H1 (cell line): ENCODE results near the gene TMEM92. TPM values are rescaled to one million over a fixed set of nuclear protein-coding genes. Genes with fewer than 3 reads are reported as not detected.

ENCODE experiments used
- CTCF ChIA-PET: fragments of 300-600 bp; sonication (Branson Sonifier 250); formaldehyde crosslinking; loops from one replicate; lab custom pipeline; 2021; ENCODE audit not compliant: partially characterized antibody; lab: Charles Lee
- POLR2A ChIA-PET: fragments of 300-600 bp; sonication (Branson Sonifier 250); formaldehyde crosslinking; loops from one replicate; lab custom pipeline; 2021; ENCODE audit warnings: inconsistent platforms; ENCODE audit not compliant: partially characterized antibody; lab: Charles Lee
- DNase-seq, 2 experiments: peaks; one replicate each; pipeline versions ENCODE4 v3.0.0 to v3.0.0-alpha.2; 2010 to 2022; ENCODE audit warnings: low spot score in 2 of 2, low read depth in 1 of 2, mixed read lengths in 1 of 2
- FAIRE-seq: peaks from 2 replicates; lab custom pipeline; 2011; peaks lifted over from hg19 to GRCh38; lab: Jason Lieb, UNC
- H2AFZ ChIP-seq: 2 replicates; pipeline ENCODE4 v1.8.1; 2012; ENCODE audit warnings: low read length, inconsistent platforms
- H2AK5ac ChIP-seq: 2 replicates; pipeline ENCODE4 v1.6.1; 2013; ENCODE audit warnings: low read depth, low read length
- H2BK120ac ChIP-seq: replicated peaks from 2 replicates; pipeline ENCODE3; 2013; ENCODE audit warnings: low read depth, low read length, inconsistent platforms
- H2BK12ac ChIP-seq: 2 replicates; pipeline ENCODE4 v1.6.1; 2013; ENCODE audit warnings: low read depth, low read length
- H2BK15ac ChIP-seq: 2 replicates; pipeline ENCODE4 v1.6.1; 2013; ENCODE audit warnings: low read length
- H2BK20ac ChIP-seq: 2 replicates; pipeline ENCODE4 v1.6.1; 2013; ENCODE audit warnings: low read length
- H2BK5ac ChIP-seq: 2 replicates; pipeline ENCODE4 v1.6.1; 2013; ENCODE audit warnings: low read depth, low read length
- H3K14ac ChIP-seq: 2 replicates; pipeline ENCODE4 v1.6.1; 2013; ENCODE audit warnings: inconsistent platforms; ENCODE audit not compliant: insufficient read length
- H3K18ac ChIP-seq: 2 replicates; pipeline ENCODE4 v1.6.1; 2013; ENCODE audit warnings: low read length; ENCODE audit errors: extremely low read depth
- H3K23ac ChIP-seq: 2 replicates; pipeline ENCODE4 v1.6.1; 2013; ENCODE audit warnings: inconsistent platforms; ENCODE audit not compliant: insufficient read length
- H3K23me2 ChIP-seq: 2 replicates; pipeline ENCODE4 v1.6.1; 2013; ENCODE audit warnings: low read depth, low read length
- H3K27ac ChIP-seq: 2 replicates; pipeline ENCODE4 v1.6.1; 2011; ENCODE audit warnings: low read depth, low read length, inconsistent platforms
- H3K27me3 ChIP-seq, 4 experiments: replicated peaks in 1 of 4; 1 replicate in 1 of 4; 2 replicates in 3 of 4; pipeline versions ENCODE4 v1.6.1 to v1.8.1; 2011 to 2013; ENCODE audit warnings: low read length in 3 of 4, mild to moderate bottlenecking in 3 of 4, inconsistent platforms in 2 of 4, mixed read lengths in 2 of 4, moderate library complexity in 1 of 4; ENCODE audit not compliant: control insufficient read depth in 3 of 4, insufficient read depth in 3 of 4; ENCODE audit errors: extremely low read depth in 1 of 4
- H3K36me3 ChIP-seq, 4 experiments: 2 replicates each; pipeline versions ENCODE4 v1.6.1 to v1.8.1; 2011 to 2013; ENCODE audit warnings: mild to moderate bottlenecking in 4 of 4, low read length in 3 of 4, moderate library complexity in 2 of 4, control low read depth in 1 of 4, inconsistent platforms in 1 of 4; ENCODE audit not compliant: insufficient read depth in 4 of 4, control insufficient read depth in 2 of 4
- H3K4ac ChIP-seq: replicated peaks from 2 replicates; pipeline ENCODE3; 2013; ENCODE audit warnings: low read length, low read depth, mixed read lengths, inconsistent platforms; ENCODE audit not compliant: insufficient read length
- H3K4me1 ChIP-seq, 4 experiments: replicated peaks in 1 of 4; 1 replicate in 1 of 4; 2 replicates in 3 of 4; pipeline versions ENCODE4 v1.6.1 to v1.8.1; 2011 to 2013; ENCODE audit warnings: low read length in 3 of 4, inconsistent platforms in 2 of 4, mixed read lengths in 1 of 4; ENCODE audit not compliant: insufficient read depth in 4 of 4, control insufficient read depth in 3 of 4
- H3K4me2 ChIP-seq, 2 experiments: 2 replicates each; pipeline versions ENCODE4 v1.6.1 to v1.8.1; 2011 to 2013; ENCODE audit warnings: low read depth in 2 of 2, low read length in 2 of 2, control low read depth in 1 of 2, inconsistent platforms in 1 of 2, mild to moderate bottlenecking in 1 of 2; ENCODE audit not compliant: insufficient read depth in 1 of 2
- H3K4me3 ChIP-seq, 4 experiments: fragments of 200-600, 300-600 bp in 1 of 4; sonication (generic), shearing (Covaris generic), sonication (Bioruptor Twin) in 1 of 4; 2 replicates each; pipeline versions ENCODE4 v1.5.1 to v1.8.1; 2011 to 2016; ENCODE audit warnings: low read length in 4 of 4, low read depth in 3 of 4, control low read depth in 2 of 4, inconsistent platforms in 2 of 4, mild to moderate bottlenecking in 2 of 4, mixed read lengths in 1 of 4, moderate library complexity in 1 of 4; ENCODE audit not compliant: insufficient read depth in 2 of 4; ENCODE audit errors: extremely low read depth in 1 of 4
- H3K56ac ChIP-seq: replicated peaks from 2 replicates; pipeline ENCODE3; 2013; ENCODE audit warnings: low read depth, mild to moderate bottlenecking, mixed read lengths, low read length, inconsistent platforms; ENCODE audit not compliant: insufficient read length
- H3K79me1 ChIP-seq: 2 replicates; pipeline ENCODE4 v1.6.1; 2013; ENCODE audit warnings: low read depth, low read length, control low read depth
- H3K79me2 ChIP-seq, 2 experiments: 2 replicates each; pipeline versions ENCODE4 v1.6.1 to v1.8.1; 2012 to 2013; ENCODE audit warnings: low read length in 2 of 2, mild to moderate bottlenecking in 2 of 2, inconsistent platforms in 1 of 2; ENCODE audit not compliant: insufficient read depth in 2 of 2, control insufficient read depth in 1 of 2
- H3K9ac ChIP-seq, 4 experiments: replicated peaks in 1 of 4; 1 replicate in 1 of 4; 2 replicates in 3 of 4; pipeline versions ENCODE4 v1.6.1 to v1.8.1; 2011 to 2013; ENCODE audit warnings: low read depth in 3 of 4, low read length in 3 of 4, control low read depth in 2 of 4, mild to moderate bottlenecking in 2 of 4, moderate library complexity in 2 of 4, inconsistent platforms in 1 of 4; ENCODE audit errors: extremely low read depth in 1 of 4
- H3K9me3 ChIP-seq, 2 experiments: 2 replicates each; pipeline versions ENCODE4 v1.6.1 to v1.8.1; 2012 to 2013; ENCODE audit warnings: mild to moderate bottlenecking in 2 of 2, moderate library complexity in 2 of 2, control low read depth in 1 of 2, inconsistent platforms in 1 of 2, low read depth in 1 of 2, low read length in 1 of 2, mixed read lengths in 1 of 2; ENCODE audit not compliant: insufficient read depth in 2 of 2
- H4K20me1 ChIP-seq, 2 experiments: replicated peaks in 1 of 2; 2 replicates each; pipeline versions ENCODE3 to v1.8.1; 2011 to 2013; ENCODE audit warnings: inconsistent platforms in 2 of 2, low read length in 2 of 2, mild to moderate bottlenecking in 1 of 2; ENCODE audit not compliant: insufficient read depth in 2 of 2, control insufficient read depth in 1 of 2
- H4K5ac ChIP-seq: 2 replicates; pipeline ENCODE4 v1.6.1; 2013; ENCODE audit warnings: low read length, low read depth, mixed read lengths, inconsistent platforms; ENCODE audit not compliant: insufficient read length
- H4K8ac ChIP-seq: 2 replicates; pipeline ENCODE4 v1.8.0; 2013; ENCODE audit warnings: mild to moderate bottlenecking, moderate library complexity, low read length, inconsistent platforms; ENCODE audit not compliant: insufficient read depth; ENCODE audit errors: extremely low read depth
- H4K91ac ChIP-seq: replicated peaks from 2 replicates; pipeline ENCODE3; 2013; ENCODE audit warnings: low read length, mixed read lengths, inconsistent platforms; ENCODE audit not compliant: insufficient read length
- BACH1 ChIP-seq: IDR thresholded peaks from 2 replicates; pipeline ENCODE4 v1.6.1; 2012; ENCODE audit warnings: low read length, improper control_type of control experiment
- CEBPB ChIP-seq: IDR thresholded peaks from 2 replicates; pipeline ENCODE4 v1.6.1; 2012; ENCODE audit warnings: low read depth, low read length
- EGR1 ChIP-seq: IDR thresholded peaks from 2 replicates; pipeline ENCODE4 v1.6.1; 2011; ENCODE audit warnings: low read depth, low read length, borderline replicate concordance
- GABPA ChIP-seq: IDR thresholded peaks from 2 replicates; pipeline ENCODE4 v1.6.1; 2011; ENCODE audit warnings: mild to moderate bottlenecking, low read length, moderate library complexity, borderline replicate concordance; ENCODE audit not compliant: insufficient read depth
- HDAC6 ChIP-seq: IDR thresholded peaks from one replicate; pipeline ENCODE4 v1.7.1; 2012; ENCODE audit warnings: low read depth, mild to moderate bottlenecking, inconsistent platforms, low read length, moderate library complexity
- KDM1A ChIP-seq: fragments of 200-600, 300-600 bp; sonication (generic); IDR thresholded peaks from 2 replicates; pipeline ENCODE4 v1.7.1; 2016; ENCODE audit warnings: mild to moderate bottlenecking, low read length, borderline replicate concordance
- KDM4A ChIP-seq: IDR thresholded peaks from one replicate; pipeline ENCODE4 v1.7.1; 2012; ENCODE audit warnings: low read depth, mild to moderate bottlenecking, moderate library complexity, low read length, inconsistent platforms; ENCODE audit not compliant: severe bottlenecking
- MAFK ChIP-seq: IDR thresholded peaks from 2 replicates; pipeline ENCODE4 v1.6.1; 2012; ENCODE audit warnings: low read depth, mild to moderate bottlenecking, improper control_type of control experiment, low read length
- POLR2A ChIP-seq, 2 experiments: IDR thresholded peaks; 1 replicate in 1 of 2; 2 replicates in 1 of 2; pipeline ENCODE4 v1.6.1; 2011; ENCODE audit warnings: low read depth in 2 of 2, low read length in 2 of 2, mild to moderate bottlenecking in 2 of 2; ENCODE audit errors: control extremely low read depth in 1 of 2
- RXRA ChIP-seq: IDR thresholded peaks from 2 replicates; pipeline ENCODE4 v1.6.1; 2011; ENCODE audit warnings: low read depth, mild to moderate bottlenecking, low read length, moderate library complexity; ENCODE audit not compliant: insufficient read depth
- SIN3A ChIP-seq, 2 experiments: IDR thresholded peaks in 1 of 2; conservative IDR thresholded peaks in 1 of 2; 2 replicates each; pipeline ENCODE4 v1.6.1; 2011 to 2012; ENCODE audit warnings: low read length in 2 of 2, improper control_type of control experiment in 1 of 2, low read depth in 1 of 2, mild to moderate bottlenecking in 1 of 2
- SP4 ChIP-seq: IDR thresholded peaks from 2 replicates; pipeline ENCODE4 v1.6.1; 2012; ENCODE audit warnings: low read length, inconsistent platforms
- TAF7 ChIP-seq: optimal IDR thresholded peaks from 2 replicates; pipeline ENCODE3; 2011; ENCODE audit warnings: low read depth, mild to moderate bottlenecking, inconsistent platforms, low read length, moderate library complexity, borderline replicate concordance
- TBP ChIP-seq: IDR thresholded peaks from 2 replicates; pipeline ENCODE4 v1.6.1; 2011; ENCODE audit warnings: low read depth, low read length, improper control_type of control experiment
- WGBS, 2 experiments: shearing (Covaris generic) in 1 of 2; methylation state at CpG; one replicate each; pipeline versions ENCODE4 v1.1.6 to v1.1.7; 2013 to 2015; ENCODE audit warnings: low lambda C conversion rate in 2 of 2, mixed read lengths in 2 of 2, inconsistent platforms in 1 of 2, low coverage in 1 of 2, missing lambda C conversion rate in 1 of 2; ENCODE audit not compliant: insufficient replicate concordance in 2 of 2, insufficient coverage in 1 of 2, insufficient read length in 1 of 2; ENCODE audit errors: extremely low coverage in 1 of 2, missing lambda C conversion rate in 1 of 2; 5-methylcytosine and 5-hydroxymethylcytosine counted together
- polyA plus RNA-seq, 7 experiments: library from polyadenylated mRNA; depleted of rRNA in 3 of 7; stranded (reverse) in 5 of 7; unstranded in 2 of 7; fragments of >200 nt in 5 of 7; fragments of 200-250 nt in 2 of 7; gene quantifications; 1 replicate in 5 of 7; 2 replicates in 1 of 7; 4 replicates in 1 of 7; pipeline versions ENCODE4 v1.2.1 to v1.2.3, GENCODE V29; 2011 to 2013; ENCODE audit warnings: missing spikeins in 2 of 7, mixed read lengths in 2 of 7
- total RNA-seq: library from RNA; stranded (reverse); fragmentation: NEBNext Ultra II Directional; extraction: Animal tissue kit (Norgen Biotek cat#: 25700); gene quantifications from 2 replicates; pipeline ENCODE4 v1.2.1, GENCODE V29; 2021

TMEM92 gene
- total and polyA plus RNA-seq, 2 of the 8 experiments (the other 6 are each of a cell fraction or from before 2014, with no cell fraction given), result 11.9 to 24.8 TPM

DNA sequence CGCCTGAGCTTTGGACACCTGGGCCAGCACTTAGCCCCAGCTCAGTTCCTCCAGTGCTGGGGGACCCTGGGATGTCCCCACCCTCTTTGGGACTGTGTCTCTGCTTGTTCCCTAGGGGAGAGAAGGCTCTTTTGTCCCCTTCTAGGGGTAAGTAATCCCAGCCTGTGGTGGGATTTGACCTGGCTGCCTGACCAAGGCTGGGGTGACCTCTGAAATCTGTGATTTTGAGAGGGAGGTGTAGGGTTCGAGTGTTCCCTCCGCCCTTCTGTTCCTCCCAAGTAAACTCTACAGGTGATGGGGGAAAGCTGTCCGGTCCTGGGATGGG, 593 bp downstream of the TMEM92 start:
- H3K79me1 ChIP-seq, result peaks cover 2% of the 10 kb centered on the region; the same call in 1 of the 2 replicates
- H3K4me2 ChIP-seq, result peak overlapping the region; percentile 90 to 91
- H3K18ac ChIP-seq, result peak overlapping the region; percentile 60; the same call in 1 of the 2 replicates
- H3K14ac ChIP-seq, result no peak overlapping the region
- H3K9ac ChIP-seq, result peak overlapping the region in 2 of 4 experiments; percentile 31 to 34; a peak in 3 of 7 replicates
- H3K4ac ChIP-seq, result no peak overlapping the region
- H2BK20ac ChIP-seq, result no peak overlapping the region
- no peak overlapping the region for H2AFZ ChIP-seq
- peaks cover 4 to 36% (median 26%) of the 10 kb centered on the region in 4 experiments for H3K4me1 ChIP-seq
- H3K23ac ChIP-seq, result no peak overlapping the region
- H4K20me1 ChIP-seq, result no peaks in the 10 kb centered on the region
- H3K9me3 ChIP-seq, result no peaks in the 10 kb centered on the region
- H3K56ac ChIP-seq, result peak overlapping the region; percentile 42
- POLR2A ChIA-PET, result interaction anchor here (0.7 to 3.2 kb wide), 5 partner anchors 8 to 151 kb away, joined by 3 to 22 read pairs (median 7); partner anchors contain the start of gene COL1A1
- peak overlapping the region; percentile 75; the same call in 1 of the 2 replicates for H2BK5ac ChIP-seq
- no peak overlapping the region for H2BK120ac ChIP-seq
- WGBS, 2 experiments, result 80% methylated on average over 4 of the region's 4 CpGs; no CpG with 5 or more reads in 1 of the 2 experiments
- DNase-seq, result no peak
- H2BK15ac ChIP-seq, result no peak overlapping the region
- no peaks in the 10 kb centered on the region; a peak in 1 of 4 replicates for H3K79me2 ChIP-seq
- H3K27ac ChIP-seq, result no peak overlapping the region
- no peak overlapping the region for H4K5ac ChIP-seq
- H3K4me3 ChIP-seq, result peak overlapping the region; percentile 42 to 69 (median 59); a peak in 7 of 8 replicates
- no peak for FAIRE-seq
- H2BK12ac ChIP-seq, result no peak overlapping the region
- peak overlapping the region; percentile 44; the same call in 1 of the 2 replicates for H2AK5ac ChIP-seq
- H4K91ac ChIP-seq, result peak overlapping the region; percentile 97
- no peak overlapping the region for H4K8ac ChIP-seq
- H3K27me3 ChIP-seq, result peaks cover 0 to 12% (median 5%) of the 10 kb centered on the region in 4 experiments; a peak in 3 of 7 replicates
- H3K23me2 ChIP-seq, result peaks cover 4% of the 10 kb centered on the region; the same call in 1 of the 2 replicates
- H3K36me3 ChIP-seq, result peaks cover 0 to 6% (median 0%) of the 10 kb centered on the region in 4 experiments; a peak in 2 of 8 replicates
- CTCF ChIA-PET, result interaction anchor here (0.6 to 41.5 kb wide), 19 partner anchors 8 to 184 kb away, joined by 3 to 1349 read pairs (median 4); partner anchors contain the start of genes COL1A1 and PDK2
- no peak for TF ChIP-seq CEBPB
- TF ChIP-seq SIN3A (conservative IDR thresholded peaks at IDR 0.05 in 1 of 2, IDR thresholded peaks at IDR 0.05 in 1 of 2; ENCODE audit: low read depth in 1 of 2, low read length in 2 of 2), result no peak
- no peak for TF ChIP-seq HDAC6
- no peak for TF ChIP-seq KDM1A
- no peak for TF ChIP-seq MAFK
- TF ChIP-seq TBP, result no peak
- no peak for TF ChIP-seq GABPA
- TF ChIP-seq KDM4A, result no peak
- TF ChIP-seq POLR2A (IDR thresholded peaks at IDR 0.05; ENCODE audit: control extremely low read depth in 1 of 2, low read depth in 2 of 2, low read length in 2 of 2), result no peak
- TF ChIP-seq TAF7, result no peak
- TF ChIP-seq RXRA, result no peak
- no peak for TF ChIP-seq BACH1
- TF ChIP-seq EGR1, result no peak
- TF ChIP-seq SP4, result no peak
